Measurements from ENCODE around the gene PPP2R3B. TPM values are rescaled to one million over a fixed set of nuclear protein-coding genes. Genes with fewer than 3 reads are reported as not detected.
"Not testable (repeated sequence)": the region's sequence is repeated elsewhere in the genome, so short reads cannot be mapped to it uniquely, and the experiment has no call there.

PPP2R3B gene
- total and polyA plus RNA-seq, 2 donors (not counting 1 experiment from before 2014, with no cell fraction given) = 43.3 to 47.6 TPM

GRCh38 chrX:329291-329910, 57.3 kb downstream of the PPP2R3B start:
- ChIA-PET POLR2A (no interaction called here), CTCF (no interaction called here)
- Histone ChIP-seq H2AFZ (ENCODE audit: insufficient read depth, low read depth, low read length, poor library complexity, severe bottlenecking) (no peak overlapping the region), H3K4me2 (replicated peaks; ENCODE audit: low read depth, low read length, poor library complexity, severe bottlenecking) (no peak overlapping the region), H3K9me3 (ENCODE audit: control extremely low read depth in 1 of 3, control insufficient read depth in 2 of 3, insufficient read depth in 1 of 3, low read length in 2 of 3) (peaks cover 0 to 12% (median 0%) of the 10 kb centered on the region in 3 donors), H4K20me1 (ENCODE audit: control insufficient read depth, insufficient read depth, low read length, poor library complexity, severe bottlenecking) (no peaks in the 10 kb centered on the region), H3K27ac (ENCODE audit: low read length in 2 of 2) (no peak overlapping the region), H3K4me3 (ENCODE audit: control extremely low read depth in 1 of 5, extremely low read depth in 1 of 5, insufficient read depth in 1 of 5, low read depth in 2 of 5, low read length in 4 of 5) (no peak overlapping the region), H3K36me3 (replicated peaks in 1 of 2; ENCODE audit: control extremely low read depth in 1 of 2, control insufficient read depth in 1 of 2, extremely low read depth in 1 of 2, insufficient read depth in 2 of 2, low read length in 1 of 2) (peaks cover 0 to 6% of the 10 kb centered on the region in 2 experiments), H3K4me1 (ENCODE audit: control insufficient read depth in 2 of 2, insufficient read depth in 2 of 2, low read length in 2 of 2) (peaks cover 16 to 19% of the 10 kb centered on the region in 2 donors), H3K9ac (ENCODE audit: low read length) (no peak overlapping the region), H3K27me3 (replicated peaks in 1 of 4; ENCODE audit: control extremely low read depth in 1 of 4, control insufficient read depth in 3 of 4, insufficient read depth in 4 of 4, low read length in 3 of 4) (peaks cover 0 to 21% (median 5%) of the 10 kb centered on the region in 4 experiments), H3K79me2 (ENCODE audit: control insufficient read depth, insufficient read depth, low read length) (no peaks in the 10 kb centered on the region)
- H3K4me3 Mint-ChIP-seq = no peak overlapping the region
- DNase-seq (no peak), ATAC-seq (ENCODE audit: low read depth) (no peak)
- H3K9me3 Mint-ChIP-seq (ENCODE audit: insufficient read depth) = no peaks in the 10 kb centered on the region
- TF ChIP-seq CTCF (IDR thresholded peaks at IDR 0.05) (no peak), EZH2 (IDR thresholded peaks at IDR 0.05; ENCODE audit: borderline replicate concordance, insufficient read depth, low read depth, low read length, poor library complexity, severe bottlenecking) (no peak)
- WGBS (ENCODE audit: insufficient coverage) = 93% methylated on average over 16 of the region's 23 CpGs
- peaks cover 3% of the 10 kb centered on the region for H3K27me3 Mint-ChIP-seq
- intact Hi-C loops (cut with micrococcal nuclease) = no loop called here
- peaks cover 2% of the 10 kb centered on the region for H3K4me1 Mint-ChIP-seq
- no peak overlapping the region for H3K27ac Mint-ChIP-seq

- H3K4me1 ChIP-seq (ENCODE audit: control insufficient read depth in 2 of 2, insufficient read depth in 2 of 2, low read length in 2 of 2) = peaks cover 20 to 33% of the 10 kb centered on the region in 2 donors
- intact Hi-C loops (cut with micrococcal nuclease) = no loop called here
- Mint-ChIP-seq H3K4me1 (peaks cover 13% of the 10 kb centered on the region), H3K27ac (no peak overlapping the region), H3K27me3 (peaks cover 3% of the 10 kb centered on the region), H3K9me3 (ENCODE audit: insufficient read depth) (no peaks in the 10 kb centered on the region), H3K4me3 (no peak overlapping the region)
- peaks cover 0 to 30% (median 5%) of the 10 kb centered on the region in 4 experiments for H3K27me3 ChIP-seq (replicated peaks in 1 of 4; ENCODE audit: control extremely low read depth in 1 of 4, control insufficient read depth in 3 of 4, insufficient read depth in 4 of 4, low read length in 3 of 4)
- no peak for DNase-seq
- TF ChIP-seq EZH2 (IDR thresholded peaks at IDR 0.05; ENCODE audit: borderline replicate concordance, insufficient read depth, low read depth, low read length, poor library complexity, severe bottlenecking) = no peak
- no peak for TF ChIP-seq CTCF (IDR thresholded peaks at IDR 0.05)
- no peaks in the 10 kb centered on the region for H3K36me3 ChIP-seq (replicated peaks in 1 of 2; ENCODE audit: control extremely low read depth in 1 of 2, control insufficient read depth in 1 of 2, extremely low read depth in 1 of 2, insufficient read depth in 2 of 2, low read length in 1 of 2)
- H3K4me2 ChIP-seq (replicated peaks; ENCODE audit: low read depth, low read length, poor library complexity, severe bottlenecking) = no peak overlapping the region
- ATAC-seq (ENCODE audit: low read depth) = no peak
- H3K9me3 ChIP-seq (ENCODE audit: control extremely low read depth in 1 of 3, control insufficient read depth in 2 of 3, insufficient read depth in 1 of 3, low read length in 2 of 3) = peaks cover 0 to 12% (median 0%) of the 10 kb centered on the region in 3 donors
- ChIA-PET CTCF (no interaction called here), POLR2A (no interaction called here)
- H4K20me1 ChIP-seq (ENCODE audit: control insufficient read depth, insufficient read depth, low read length, poor library complexity, severe bottlenecking) = no peaks in the 10 kb centered on the region
- H3K79me2 ChIP-seq (ENCODE audit: control insufficient read depth, insufficient read depth, low read length) = no peaks in the 10 kb centered on the region
- no peak overlapping the region for H2AFZ ChIP-seq (ENCODE audit: insufficient read depth, low read depth, low read length, poor library complexity, severe bottlenecking)
- no peak overlapping the region for H3K9ac ChIP-seq (ENCODE audit: low read length)
- WGBS (ENCODE audit: insufficient coverage) = 93% methylated on average over 30 of the region's 33 CpGs
- H3K4me3 ChIP-seq (ENCODE audit: control extremely low read depth in 1 of 5, extremely low read depth in 1 of 5, insufficient read depth in 1 of 5, low read depth in 2 of 5, low read length in 4 of 5) = no peak overlapping the region
- H3K27ac ChIP-seq (ENCODE audit: low read length in 2 of 2) = no peak overlapping the region
Observed at GRCh38 chrX:327660-328126, 59.0 kb downstream of the PPP2R3B start.

- H3K36me3 ChIP-seq (replicated peaks in 1 of 2; ENCODE audit: control extremely low read depth in 1 of 2, control insufficient read depth in 1 of 2, extremely low read depth in 1 of 2, insufficient read depth in 2 of 2, low read length in 1 of 2); H3K9me3 Mint-ChIP-seq (ENCODE audit: insufficient read depth); H3K27ac Mint-ChIP-seq; H3K9ac ChIP-seq (ENCODE audit: low read length); H2AFZ ChIP-seq (ENCODE audit: insufficient read depth, low read depth, low read length, poor library complexity, severe bottlenecking); H3K4me3 ChIP-seq (ENCODE audit: control extremely low read depth in 1 of 5, extremely low read depth in 1 of 5, insufficient read depth in 1 of 5, low read depth in 2 of 5, low read length in 4 of 5); H3K27me3 Mint-ChIP-seq; H3K79me2 ChIP-seq (ENCODE audit: control insufficient read depth, insufficient read depth, low read length); H3K4me2 ChIP-seq (replicated peaks; ENCODE audit: low read depth, low read length, poor library complexity, severe bottlenecking); POLR2A ChIA-PET; CTCF ChIA-PET; intact Hi-C loops (cut with micrococcal nuclease); H3K27ac ChIP-seq (ENCODE audit: low read length in 2 of 2); H3K9me3 ChIP-seq (ENCODE audit: control extremely low read depth in 1 of 3, control insufficient read depth in 2 of 3, insufficient read depth in 1 of 3, low read length in 2 of 3); ATAC-seq (ENCODE audit: low read depth); H3K4me3 Mint-ChIP-seq; H4K20me1 ChIP-seq (ENCODE audit: control insufficient read depth, insufficient read depth, low read length, poor library complexity, severe bottlenecking): not testable (repeated sequence)
- peaks cover 23% of the 10 kb centered on the region for H3K4me1 Mint-ChIP-seq
- DNase-seq = peak; percentile 55
- Histone ChIP-seq H3K27me3 (replicated peaks in 1 of 4; ENCODE audit: control extremely low read depth in 1 of 4, control insufficient read depth in 3 of 4, insufficient read depth in 4 of 4, low read length in 3 of 4) (peaks cover 0 to 17% (median 0%) of the 10 kb centered on the region in 4 experiments), H3K4me1 (ENCODE audit: control insufficient read depth in 2 of 2, insufficient read depth in 2 of 2, low read length in 2 of 2) (peaks cover 15 to 31% of the 10 kb centered on the region in 2 donors)
- WGBS (ENCODE audit: insufficient coverage) = 46% methylated on average over 14 of the region's 14 CpGs
Observed at GRCh38 chrX:324664-325063, 62.0 kb downstream of the PPP2R3B start.
